ENCODE measurements around the gene CCL19.

DNA sequence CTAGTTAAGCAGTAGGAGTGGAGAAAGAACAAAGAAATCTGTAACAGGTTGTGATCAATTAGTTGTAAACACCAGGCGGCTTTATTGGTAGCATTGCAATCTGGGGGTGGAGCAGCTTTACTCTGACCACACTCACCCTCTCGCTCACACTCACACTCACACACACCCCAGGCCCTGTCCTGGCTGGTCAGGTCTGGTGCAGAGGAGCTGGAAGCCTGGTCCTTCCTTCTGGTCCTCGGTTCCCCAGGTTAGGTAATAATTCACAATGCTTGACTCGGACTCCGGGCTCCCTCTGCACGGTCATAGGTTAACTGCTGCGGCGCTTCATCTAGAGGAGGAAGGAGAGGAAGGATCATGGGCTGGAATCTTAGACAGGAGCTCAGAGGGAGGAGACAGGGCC lies 1.6 kb downstream of the CCL19 start:
- no peak for TF ChIP-seq POLR2AphosphoS5 (IDR thresholded peaks at IDR 0.05; ENCODE audit: borderline replicate concordance, low read depth, low read length)
- no peak for TF ChIP-seq EZH2 (IDR thresholded peaks at IDR 0.05)
- TF ChIP-seq FOXP2 (optimal IDR thresholded peaks at IDR 0.05; ENCODE audit: control extremely low read depth, extremely low read length, insufficient read depth), result no peak
